ENCODE measurements around the gene MSI2. TPM values are rescaled to one million over a fixed set of nuclear protein-coding genes. Genes with fewer than 3 reads are reported as not detected.

MSI2 gene
- polyA plus RNA-seq, 1 of the 3 experiments (the other 2 are of a cell fraction), result 24.1 TPM

DNA sequence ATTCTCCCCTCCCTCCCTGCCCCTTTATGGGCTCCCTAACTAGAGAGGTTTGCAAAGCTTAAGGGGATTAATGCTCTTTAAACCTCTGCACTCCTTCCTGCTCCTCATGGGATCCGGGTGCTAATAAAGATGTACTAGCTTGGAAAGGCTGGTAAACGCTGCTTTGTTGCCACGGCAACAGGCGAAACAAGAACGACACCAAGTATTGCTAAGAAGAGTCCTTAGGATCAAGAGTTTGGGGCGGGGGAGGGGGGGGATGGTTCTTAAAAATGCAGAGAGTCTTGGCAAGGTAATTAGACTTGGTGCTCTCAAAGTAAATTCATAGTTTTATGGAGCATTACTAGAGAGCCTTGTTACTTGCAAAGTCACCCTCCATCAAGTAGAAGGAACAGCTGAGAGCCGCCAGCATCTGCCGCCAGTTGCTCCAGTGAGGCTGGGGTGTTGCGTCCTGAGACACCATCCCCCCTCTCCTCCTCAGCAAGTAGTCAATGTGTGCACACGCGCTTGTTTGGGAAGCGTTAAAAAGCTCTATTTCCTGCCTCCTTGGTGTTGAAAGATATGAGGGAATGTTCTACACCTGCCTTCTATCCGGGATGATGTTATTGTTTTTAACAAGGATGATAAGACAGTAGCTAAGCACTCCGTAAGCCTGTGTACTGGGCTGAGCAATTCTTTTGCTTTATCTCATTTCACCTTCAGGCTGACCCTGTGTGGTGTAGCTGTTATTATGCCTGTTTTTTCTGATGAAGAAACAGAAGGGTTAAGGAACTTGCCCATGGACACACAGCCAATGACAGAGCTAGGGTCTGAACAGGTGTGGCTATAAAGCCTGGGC, 297.9 kb downstream of the MSI2 start:
- POLR2A ChIA-PET, result interaction anchor here (1.1 to 3.0 kb wide), 8 partner anchors 9 to 134 kb away, joined by 3 to 13 read pairs (median 4); no protein-coding TSS in a partner anchor
- Histone ChIP-seq H3K36me3 (replicated peaks in 1 of 2; ENCODE audit: control insufficient read depth in 1 of 2, insufficient read depth in 2 of 2, low read length in 1 of 2) (no peaks in the 10 kb centered on the region), H3K9ac (no peak overlapping the region), H3F3A (replicated peaks; ENCODE audit: insufficient read depth) (no peaks in the 10 kb centered on the region), H2AFZ (ENCODE audit: low read depth) (no peak overlapping the region), H4K20me1 (ENCODE audit: insufficient read depth) (no peaks in the 10 kb centered on the region), H3K9me3 (no peaks in the 10 kb centered on the region), H3K79me2 (ENCODE audit: insufficient read depth) (0 out of 2 replicates have a peak, but pooled peaks cover 4% of the 10 kb centered on the region), H3K27me3 (ENCODE audit: insufficient read depth) (no peaks in the 10 kb centered on the region), H3K4me2 (no peak overlapping the region), H3K4me1 (ENCODE audit: control insufficient read depth in 1 of 2, insufficient read depth in 2 of 2, low read depth in 1 of 2, low read length in 1 of 2) (peaks cover 16 to 90% of the 10 kb centered on the region in 2 experiments; a peak in 3 of 4 replicates), H3K27ac (ENCODE audit: low read depth in 2 of 2, low read length in 1 of 2) (peak overlapping the region in 1 of 2 experiments; percentile 99; a peak in 2 of 4 replicates), H3K4me3 (ENCODE audit: low read depth in 2 of 2, low read length in 1 of 2) (no peak overlapping the region), H3K9me2 (no peaks in the 10 kb centered on the region)
- 93% methylated on average over 14 of the region's 14 CpGs for WGBS (ENCODE audit: low lambda C conversion rate)
- no peak for TF ChIP-seq YY1 (IDR thresholded peaks at IDR 0.05; ENCODE audit: low read depth)
- 0 out of 2 replicates have a peak, but pooled peaks have one; percentile 7 for TF ChIP-seq RCOR1 (IDR thresholded peaks at IDR 0.05; ENCODE audit: low read length)
- TF ChIP-seq FOXJ3 (CRISPR knock-in tag; IDR thresholded peaks at IDR 0.05), result 0 out of 2 replicates have a peak, but pooled peaks have one; percentile 41
- TF ChIP-seq, protein P1, sequence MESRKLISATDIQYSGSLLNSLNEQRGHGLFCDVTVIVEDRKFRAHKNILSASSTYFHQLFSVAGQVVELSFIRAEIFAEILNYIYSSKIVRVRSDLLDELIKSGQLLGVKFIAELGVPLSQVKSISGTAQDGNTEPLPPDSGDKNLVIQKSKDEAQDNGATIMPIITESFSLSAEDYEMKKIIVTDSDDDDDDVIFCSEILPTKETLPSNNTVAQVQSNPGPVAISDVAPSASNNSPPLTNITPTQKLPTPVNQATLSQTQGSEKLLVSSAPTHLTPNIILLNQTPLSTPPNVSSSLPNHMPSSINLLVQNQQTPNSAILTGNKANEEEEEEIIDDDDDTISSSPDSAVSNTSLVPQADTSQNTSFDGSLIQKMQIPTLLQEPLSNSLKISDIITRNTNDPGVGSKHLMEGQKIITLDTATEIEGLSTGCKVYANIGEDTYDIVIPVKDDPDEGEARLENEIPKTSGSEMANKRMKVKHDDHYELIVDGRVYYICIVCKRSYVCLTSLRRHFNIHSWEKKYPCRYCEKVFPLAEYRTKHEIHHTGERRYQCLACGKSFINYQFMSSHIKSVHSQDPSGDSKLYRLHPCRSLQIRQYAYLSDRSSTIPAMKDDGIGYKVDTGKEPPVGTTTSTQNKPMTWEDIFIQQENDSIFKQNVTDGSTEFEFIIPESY (IDR thresholded peaks at IDR 0.05; ENCODE audit: borderline replicate concordance, low read depth), result no peak
- TF ChIP-seq, protein P2, sequence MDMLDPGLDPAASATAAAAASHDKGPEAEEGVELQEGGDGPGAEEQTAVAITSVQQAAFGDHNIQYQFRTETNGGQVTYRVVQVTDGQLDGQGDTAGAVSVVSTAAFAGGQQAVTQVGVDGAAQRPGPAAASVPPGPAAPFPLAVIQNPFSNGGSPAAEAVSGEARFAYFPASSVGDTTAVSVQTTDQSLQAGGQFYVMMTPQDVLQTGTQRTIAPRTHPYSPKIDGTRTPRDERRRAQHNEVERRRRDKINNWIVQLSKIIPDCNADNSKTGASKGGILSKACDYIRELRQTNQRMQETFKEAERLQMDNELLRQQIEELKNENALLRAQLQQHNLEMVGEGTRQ (IDR thresholded peaks at IDR 0.05; ENCODE audit: borderline replicate concordance, low read depth, low read length), result no peak
- no peak for TF ChIP-seq NRF1 (IDR thresholded peaks at IDR 0.05; ENCODE audit: low read depth, low read length)
- no peak for TF ChIP-seq EZH2phosphoT487 (IDR thresholded peaks at IDR 0.05; ENCODE audit: borderline replicate concordance, low read depth)
- 0 out of 2 replicates have a peak, but pooled peaks have one; percentile 5 for TF ChIP-seq MXI1 (IDR thresholded peaks at IDR 0.05; ENCODE audit: low read depth, low read length)
- TF ChIP-seq GATA2 (CRISPR knock-in tag; IDR thresholded peaks at IDR 0.05), result peak; percentile 48
- TF ChIP-seq RFX5 (IDR thresholded peaks at IDR 0.05; ENCODE audit: low read length), result peak; percentile 72; the same call in 1 of the 2 replicates
- DNase-seq, result peak; percentile 36
- CTCF ChIA-PET, result interaction anchor here (1.0 to 20.1 kb wide), 20 partner anchors 10 to 311 kb away, joined by 3 to 141 read pairs (median 7); no protein-coding TSS in a partner anchor
